Gastrocnemius medialis (tissue), 4 donors: Measurements from ENCODE around the gene ADGRD1.

Source experiments
- POLR2A ChIP-seq, 2 donors: fragments of 450-650 bp; IDR thresholded peaks; one replicate each; pipeline ENCODE4 v1.6.1; 2017; ENCODE audit warnings: antibody characterized with exemption in 2 of 2, mild to moderate bottlenecking in 2 of 2, moderate library complexity in 2 of 2
- TF ChIP-seq, protein P1 (sequence below), 5 experiments: fragments of 450-650 bp in 3 of 5; fragments of 200-600 bp in 2 of 5; sonication (generic) in 2 of 5; IDR thresholded peaks in 4 of 5; conservative IDR thresholded peaks in 1 of 5; 1 replicate in 4 of 5; 2 replicates in 1 of 5; pipeline ENCODE4 v1.5.1; 2016 to 2019; ENCODE audit warnings: antibody characterized with exemption in 5 of 5, mild to moderate bottlenecking in 3 of 5, moderate library complexity in 3 of 5

- TF ChIP-seq, protein P1, sequence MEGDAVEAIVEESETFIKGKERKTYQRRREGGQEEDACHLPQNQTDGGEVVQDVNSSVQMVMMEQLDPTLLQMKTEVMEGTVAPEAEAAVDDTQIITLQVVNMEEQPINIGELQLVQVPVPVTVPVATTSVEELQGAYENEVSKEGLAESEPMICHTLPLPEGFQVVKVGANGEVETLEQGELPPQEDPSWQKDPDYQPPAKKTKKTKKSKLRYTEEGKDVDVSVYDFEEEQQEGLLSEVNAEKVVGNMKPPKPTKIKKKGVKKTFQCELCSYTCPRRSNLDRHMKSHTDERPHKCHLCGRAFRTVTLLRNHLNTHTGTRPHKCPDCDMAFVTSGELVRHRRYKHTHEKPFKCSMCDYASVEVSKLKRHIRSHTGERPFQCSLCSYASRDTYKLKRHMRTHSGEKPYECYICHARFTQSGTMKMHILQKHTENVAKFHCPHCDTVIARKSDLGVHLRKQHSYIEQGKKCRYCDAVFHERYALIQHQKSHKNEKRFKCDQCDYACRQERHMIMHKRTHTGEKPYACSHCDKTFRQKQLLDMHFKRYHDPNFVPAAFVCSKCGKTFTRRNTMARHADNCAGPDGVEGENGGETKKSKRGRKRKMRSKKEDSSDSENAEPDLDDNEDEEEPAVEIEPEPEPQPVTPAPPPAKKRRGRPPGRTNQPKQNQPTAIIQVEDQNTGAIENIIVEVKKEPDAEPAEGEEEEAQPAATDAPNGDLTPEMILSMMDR (IDR thresholded peaks at IDR 0.05 in 4 of 5, conservative IDR thresholded peaks at IDR 0.05 in 1 of 5), result no peak
- TF ChIP-seq POLR2A (IDR thresholded peaks at IDR 0.05), result no peak
Observed at GRCh38 chr12:130977743-130978095, 24.0 kb downstream of the ADGRD1 start.
